ENCODE results near the gene FHL1. TPM values are rescaled to one million over a fixed set of nuclear protein-coding genes. Genes with fewer than 3 reads are reported as not detected.

FHL1 gene
- total RNA-seq, 1 donor, result 98.1 TPM

- no peak for DNase-seq (ENCODE audit: low read depth)
- H3K4me3 ChIP-seq (ENCODE audit: low read depth, low read length), result peak within 1 kb of the TSS; percentile 74
- no peak for TF ChIP-seq CTCF (IDR thresholded peaks at IDR 0.05; ENCODE audit: insufficient read depth, low read length)
These were observed 104.0 kb downstream of the FHL1 start, which contains the start of gene MAP7D3 for GRCh38 chrX:136251041-136251991. TSS of gene MAP7D3 (minus strand) at chrX:136251400. CDS start at chrX:136251358, 42 bp downstream.

GRCh38 chrX:136255541-136255940 lies 108.2 kb downstream of the FHL1 start:
- no peak overlapping the region for H3K4me3 ChIP-seq (ENCODE audit: low read depth, low read length)
- DNase-seq (ENCODE audit: low read depth), result no peak

GRCh38 chrX:136256026-136256425 lies 108.7 kb downstream of the FHL1 start:
- H3K4me3 ChIP-seq (ENCODE audit: low read depth, low read length), result no peak overlapping the region
- DNase-seq (ENCODE audit: low read depth), result no peak
- no peak for TF ChIP-seq CTCF (IDR thresholded peaks at IDR 0.05; ENCODE audit: insufficient read depth, low read length)

More at GRCh38 chrX:136255541-136255940, 108.2 kb downstream of the FHL1 start:
- TF ChIP-seq CTCF (IDR thresholded peaks at IDR 0.05; ENCODE audit: insufficient read depth, low read length), result no peak

- no peak overlapping the region for H3K4me3 ChIP-seq (ENCODE audit: low read depth, low read length)
- TF ChIP-seq CTCF (IDR thresholded peaks at IDR 0.05; ENCODE audit: insufficient read depth, low read length), result no peak
- no peak for DNase-seq (ENCODE audit: low read depth)
These were observed 111.6 kb downstream of the FHL1 start for GRCh38 chrX:136258951-136259350.

- no peak overlapping the region for H3K4me3 ChIP-seq (ENCODE audit: low read depth, low read length)
- peak; percentile 70 for DNase-seq (ENCODE audit: low read depth)
- TF ChIP-seq CTCF (IDR thresholded peaks at IDR 0.05; ENCODE audit: insufficient read depth, low read length), result no peak
These were observed 112.2 kb downstream of the FHL1 start for GRCh38 chrX:136259543-136259942.

- peak; percentile 62 for DNase-seq (ENCODE audit: low read depth)
- no peak for TF ChIP-seq CTCF (IDR thresholded peaks at IDR 0.05; ENCODE audit: insufficient read depth, low read length)
- no peak overlapping the region for H3K4me3 ChIP-seq (ENCODE audit: low read depth, low read length)
These were observed 113.4 kb downstream of the FHL1 start for GRCh38 chrX:136260776-136261175.

Small RNA genes within 50 kb of the gene (small RNA-seq; reads per million reads assigned to genes)
- gene RF01210, result not detected

Other genes with a start within 250 kb of the FHL1 start
- 15.5 and 40.2 TPM in 2 replicates for gene MMGT1, start 173.5 kb upstream of the FHL1 start, total RNA-seq (ENCODE audit: low replicate concordance)
- 18.6 and 26.3 TPM in 2 replicates for gene SLC9A6, start 162.1 kb upstream of the FHL1 start, total RNA-seq (ENCODE audit: low replicate concordance)
- gene MAP7D3, start 103.9 kb downstream of the FHL1 start, total RNA-seq (ENCODE audit: low replicate concordance), result 18.6 and 23.1 TPM in 2 replicates
- not detected in 2 replicates for gene ADGRG4, start 153.4 kb downstream of the FHL1 start, total RNA-seq (ENCODE audit: low replicate concordance)